ENCODE data around the gene PAGE3.

DNA sequence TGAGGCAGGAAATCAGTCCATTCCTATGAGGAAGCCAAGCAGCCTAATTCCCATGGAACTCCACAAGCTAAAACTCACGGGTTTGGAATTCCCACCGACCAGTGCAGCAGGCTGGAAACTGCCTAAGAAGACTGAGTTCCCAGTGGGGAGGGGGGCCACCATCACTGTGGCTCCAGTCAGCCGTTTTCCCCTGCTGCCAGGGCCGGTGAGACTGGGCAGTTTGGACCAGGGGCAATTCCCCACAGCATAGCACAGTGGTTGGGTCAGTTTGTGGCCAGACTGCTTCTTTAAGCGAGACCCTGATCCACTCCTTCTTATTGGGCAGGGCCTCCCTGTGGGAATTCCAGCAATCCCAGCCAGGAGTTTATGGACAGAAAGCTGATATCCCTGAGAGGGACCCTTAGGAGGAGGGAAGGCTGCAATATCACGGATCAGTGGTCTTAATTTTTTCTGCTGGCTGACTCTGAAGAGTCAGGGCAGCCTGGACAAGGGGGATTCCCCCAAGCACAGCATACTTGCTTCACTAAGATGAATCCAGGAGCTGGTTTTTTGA, 23.9 kb downstream of the PAGE3 start:
- TF ChIP-seq SP1 (IDR thresholded peaks at IDR 0.05) (no peak), NFRKB (IDR thresholded peaks at IDR 0.05) (no peak), L3MBTL2 (conservative IDR thresholded peaks at IDR 0.05) (no peak), ARNT (IDR thresholded peaks at IDR 0.05) (no peak), FOXM1 (IDR thresholded peaks at IDR 0.05; ENCODE audit: borderline replicate concordance) (no peak), BHLHE40 (IDR thresholded peaks at IDR 0.05; ENCODE audit: borderline replicate concordance) (no peak), FOXK2 (IDR thresholded peaks at IDR 0.05) (no peak), ELF4 (IDR thresholded peaks at IDR 0.05) (no peak), FOXA1 (IDR thresholded peaks at IDR 0.05) (no peak), HDGF (IDR thresholded peaks at IDR 0.05; ENCODE audit: borderline replicate concordance) (no peak), ZNF384 (IDR thresholded peaks at IDR 0.05) (no peak), CTBP1 (IDR thresholded peaks at IDR 0.05; ENCODE audit: borderline replicate concordance) (no peak), PKNOX1 (IDR thresholded peaks at IDR 0.05) (no peak)

All from HEK293T (cell line).